Stimulated activated CD4-positive, alpha-beta T cell treated with anti-CD3 and anti-CD28 coated beads, Interleukin-2, amount 100 ng/mL, for 4 hours (primary cell): ENCODE measurements around the gene INIP.

Source experiments
- DNase-seq: peaks from one replicate; pipeline ENCODE4 v3.0.0-alpha.2; 2020; ENCODE audit warnings: low read depth

Gene INIP, protein sequence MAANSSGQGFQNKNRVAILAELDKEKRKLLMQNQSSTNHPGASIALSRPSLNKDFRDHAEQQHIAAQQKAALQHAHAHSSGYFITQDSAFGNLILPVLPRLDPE

DNA sequence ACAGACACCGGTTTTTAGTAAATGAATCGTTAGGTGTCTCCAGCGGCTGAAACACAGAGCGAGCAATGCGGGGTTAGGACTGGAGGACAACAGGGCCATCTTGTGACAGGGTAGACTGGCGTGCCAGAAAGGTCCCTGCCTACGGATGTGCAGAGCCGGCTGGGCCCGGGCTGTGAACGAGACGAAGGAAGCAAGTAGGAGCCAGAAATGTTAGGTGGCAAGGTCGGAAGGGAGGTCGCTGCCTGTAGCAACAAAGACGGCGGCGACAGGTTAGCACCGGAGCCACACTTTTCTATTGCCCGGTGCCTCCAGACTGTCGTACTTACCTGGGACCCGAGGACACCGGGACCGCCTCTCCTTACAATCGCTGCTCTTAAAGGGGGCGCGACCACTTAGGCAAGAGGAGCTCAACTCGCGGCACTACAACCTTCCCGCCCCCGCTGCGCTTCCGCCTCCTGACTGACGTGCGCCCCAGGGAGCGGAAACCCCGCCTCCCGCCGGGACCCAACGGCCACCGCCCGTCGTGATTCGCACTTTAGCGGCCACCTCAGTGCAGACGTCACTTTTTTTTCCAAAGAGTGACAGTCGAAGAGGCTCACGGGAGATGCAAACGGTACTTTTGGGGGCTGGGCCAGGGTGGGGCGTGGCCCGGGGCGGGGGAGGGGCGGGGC lies at the start of gene INIP:
INIP (minus strand) TSS at position 457 of the 671 bp plus-strand sequence. CDS start 1,632 bp downstream, outside the sequence.
- DNase-seq = peak; percentile 97

DNA sequence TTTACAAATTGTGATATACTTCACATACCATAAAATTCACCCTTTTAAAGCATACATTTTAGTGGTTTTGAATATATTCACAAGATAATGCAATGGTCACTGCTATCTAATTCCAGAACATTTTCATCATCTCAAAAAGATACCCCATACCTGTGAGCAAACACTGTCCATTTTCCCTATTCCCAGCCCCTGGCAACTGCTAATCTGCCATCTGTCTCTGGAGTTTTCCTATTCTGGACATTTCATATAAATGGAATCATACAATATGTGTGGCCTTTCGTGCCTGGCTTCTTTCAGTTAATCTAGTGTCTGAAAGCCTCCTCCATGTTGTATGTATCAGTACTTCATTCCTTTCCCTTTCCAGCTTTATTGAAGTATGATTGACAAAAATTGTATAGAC lies 47.4 kb upstream of the INIP start:
- DNase-seq = no peak

DNA sequence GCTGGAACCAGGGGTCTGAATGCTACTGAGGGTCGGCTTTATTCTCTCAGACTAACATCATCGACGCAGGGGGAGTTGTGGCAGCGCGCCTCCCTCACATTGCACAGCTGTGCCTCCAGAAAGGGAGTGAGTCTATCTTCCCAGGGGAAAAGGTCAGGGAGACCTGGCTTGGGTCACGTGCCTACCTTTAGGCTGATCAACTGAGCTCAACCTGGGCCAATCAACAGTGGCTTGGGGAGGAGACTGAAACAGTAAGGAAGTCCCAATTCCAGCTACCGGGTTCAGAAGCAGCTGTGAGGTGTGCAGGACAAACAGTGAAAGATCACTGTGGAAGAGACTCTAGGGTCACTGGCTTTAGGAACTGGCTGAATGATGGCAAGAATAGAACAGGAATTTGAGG lies 46.9 kb upstream of the INIP start:
- DNase-seq = no peak

DNA sequence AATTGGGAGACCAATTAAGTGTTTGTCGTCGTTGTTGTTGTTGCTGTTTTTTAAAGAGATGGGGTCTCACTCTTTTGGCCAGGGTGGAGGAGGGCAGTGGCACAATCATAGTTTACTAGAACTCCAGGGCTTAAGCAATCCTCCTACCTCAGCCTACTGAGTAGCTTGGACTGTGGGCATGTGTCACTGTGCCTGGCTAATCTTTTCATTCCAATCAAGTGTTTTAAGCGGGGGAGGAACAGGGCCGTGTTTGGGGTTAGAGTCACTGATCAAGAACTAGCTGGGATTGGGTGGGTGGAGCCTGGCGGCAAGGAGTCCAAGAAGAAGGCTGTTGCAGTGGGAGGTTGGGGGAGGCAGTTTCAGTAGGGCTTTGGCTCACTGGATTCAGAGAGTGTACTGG lies 46.4 kb upstream of the INIP start:
- DNase-seq = no peak

DNA sequence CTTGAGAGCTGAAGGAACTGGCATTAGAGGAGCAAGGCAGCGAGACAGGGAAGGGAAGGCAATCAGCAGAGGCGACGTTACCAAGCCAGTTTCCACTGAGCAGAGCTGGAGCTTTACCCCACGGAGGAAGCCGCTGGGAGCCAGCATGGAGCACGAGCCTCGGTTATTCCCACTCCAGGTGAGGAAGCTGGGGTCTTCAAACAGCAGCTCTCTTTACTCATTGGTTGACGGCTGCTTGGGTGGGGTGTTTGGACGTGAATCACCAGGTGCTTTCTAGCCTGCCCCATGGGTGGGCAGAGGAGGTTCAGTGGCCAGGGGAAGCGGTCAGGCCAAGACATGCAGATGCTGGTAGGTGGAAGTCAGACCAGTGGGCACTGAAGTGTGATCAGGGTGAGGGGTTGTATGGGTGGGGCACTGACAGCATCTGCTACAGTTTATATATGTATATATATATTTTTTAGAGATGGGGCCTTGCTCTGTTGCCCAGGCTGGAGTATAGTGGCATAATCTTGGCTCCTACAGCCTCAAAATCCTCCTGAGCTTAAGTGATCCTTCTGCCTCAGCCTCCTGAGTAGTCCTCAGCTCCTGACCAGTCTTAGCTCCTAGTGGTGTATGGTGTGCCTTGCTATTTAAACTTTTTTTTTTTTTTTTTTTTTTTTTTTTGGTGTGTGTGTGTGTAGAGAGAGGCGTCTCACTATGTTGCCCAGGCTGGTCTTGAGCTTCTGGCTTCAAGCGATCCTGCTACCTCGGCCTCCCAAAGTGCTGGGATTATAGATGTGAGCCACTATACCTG lies 45.0 kb upstream of the INIP start:
- no peak for DNase-seq

DNA sequence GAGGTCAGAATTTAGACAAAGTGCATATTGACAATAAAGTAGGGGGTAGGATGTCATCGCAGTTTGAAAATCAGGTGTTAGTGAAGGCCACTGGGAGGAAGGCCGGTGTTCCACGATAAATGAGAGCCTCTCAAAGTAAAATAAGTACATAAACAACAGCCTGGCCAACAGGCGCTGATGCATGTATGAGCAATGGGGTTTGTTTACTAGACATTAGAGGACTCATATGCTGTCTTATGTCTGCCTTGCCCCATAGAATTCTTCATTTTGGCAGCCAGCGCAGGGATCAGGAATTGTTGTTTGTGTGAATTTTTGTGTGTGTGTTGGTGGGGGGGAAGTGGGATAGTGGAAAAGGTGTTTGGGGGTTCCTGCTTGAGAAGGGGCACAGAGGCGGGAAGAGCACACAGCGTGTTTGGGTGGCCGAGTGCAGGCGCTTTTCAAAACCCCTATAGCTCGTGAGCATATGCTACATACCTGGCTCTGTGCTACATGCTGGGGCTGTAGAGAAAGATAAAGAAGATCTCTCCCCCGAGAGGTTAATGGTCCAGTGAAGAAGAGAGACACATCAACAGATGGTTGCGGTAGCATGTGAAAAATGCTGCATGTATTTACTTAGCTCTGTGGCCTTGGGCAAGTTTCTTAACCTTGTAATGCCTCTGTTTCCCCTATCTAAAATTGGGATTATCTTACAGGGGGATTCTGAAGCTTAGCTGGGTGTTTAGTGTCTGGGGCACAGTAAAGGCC lies 44.2 kb upstream of the INIP start:
- no peak for DNase-seq

DNA sequence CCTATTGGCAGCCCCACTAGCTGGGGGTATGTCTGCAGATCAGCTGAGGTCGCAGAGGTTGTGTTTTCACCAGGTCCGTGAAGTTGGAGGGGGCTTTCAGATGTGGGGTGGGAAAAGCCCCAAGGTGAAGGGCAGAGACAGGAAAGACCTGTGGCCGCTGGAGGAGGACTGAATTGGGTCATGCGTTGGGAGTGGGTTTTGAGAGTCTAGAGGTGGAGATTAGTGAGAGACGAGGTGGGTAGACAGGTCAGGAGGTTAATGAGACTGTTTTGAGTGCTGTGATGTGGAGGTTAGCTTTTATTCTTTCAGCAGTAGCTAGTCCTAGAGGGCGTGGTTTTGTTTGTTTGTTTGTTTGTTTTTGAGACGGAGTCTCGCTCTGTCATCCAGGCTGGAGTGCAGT lies 42.9 kb upstream of the INIP start:
- no peak for DNase-seq

DNA sequence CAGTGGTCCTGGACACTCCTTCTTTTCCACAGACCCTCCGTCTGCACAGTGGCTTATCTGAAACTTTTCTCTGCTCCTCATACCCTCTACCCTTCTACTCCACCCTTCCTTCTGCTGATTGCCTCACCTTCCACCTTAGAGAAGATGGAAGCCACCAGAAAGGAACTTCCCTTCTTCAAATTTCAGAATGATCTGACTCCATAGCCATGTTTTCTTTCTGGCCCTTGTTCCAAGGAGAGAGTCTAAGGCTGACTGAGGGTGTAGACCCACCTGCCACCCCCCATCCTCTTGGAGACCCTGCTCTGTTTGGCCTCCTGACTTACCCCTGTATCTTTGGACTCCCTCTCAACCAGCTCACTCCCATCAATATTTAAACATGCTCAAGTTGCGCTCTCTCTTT lies 40.0 kb upstream of the INIP start:
- DNase-seq = no peak

DNA sequence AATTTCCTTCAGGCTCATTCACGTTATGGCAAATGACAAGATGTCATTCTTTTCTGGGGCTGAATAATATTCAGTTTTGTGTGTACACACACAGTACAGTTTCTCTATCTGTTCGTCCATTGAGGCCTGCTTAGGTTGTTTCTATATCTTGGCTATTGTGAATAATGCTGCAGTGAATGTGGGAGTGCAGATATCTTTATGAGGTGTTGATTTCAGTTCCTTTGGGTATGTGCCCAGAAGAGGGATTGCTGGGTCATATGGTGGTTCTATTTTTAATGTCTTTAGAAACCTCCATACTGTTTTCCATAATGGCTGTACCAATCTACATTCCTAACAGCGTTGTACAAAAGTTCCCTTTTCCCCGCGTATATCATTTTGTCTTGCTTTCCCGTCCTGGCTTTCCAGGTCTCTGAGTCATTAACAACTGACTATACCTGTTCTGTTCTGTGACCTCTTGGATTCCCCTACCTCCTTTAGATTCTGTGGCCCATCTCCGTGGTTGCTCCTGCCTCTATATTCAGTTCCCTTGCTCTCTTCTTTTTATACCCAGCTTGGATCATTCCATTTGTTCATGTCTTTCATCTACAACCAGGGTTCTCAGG lies 39.5 kb upstream of the INIP start:
- DNase-seq = no peak

DNA sequence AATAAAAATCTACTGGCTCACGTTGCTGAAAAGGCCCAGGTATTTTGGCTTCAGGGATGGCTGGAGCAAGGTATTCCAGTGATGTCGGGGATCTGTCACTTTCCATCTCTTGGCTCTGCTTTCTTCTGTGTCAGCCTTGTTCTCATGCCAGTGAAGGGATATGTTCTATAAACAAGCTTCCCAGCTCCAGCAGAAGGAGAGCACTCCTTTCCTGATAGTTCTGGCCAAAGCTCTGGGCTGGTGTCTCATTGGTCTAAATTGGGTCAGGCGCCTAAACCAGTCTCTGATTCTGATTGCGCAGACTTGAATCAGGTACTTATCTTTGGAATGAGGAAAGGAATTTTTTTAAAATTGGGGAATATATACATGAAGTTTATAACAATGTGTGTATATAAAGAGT lies 37.8 kb upstream of the INIP start:
- DNase-seq = no peak

DNA sequence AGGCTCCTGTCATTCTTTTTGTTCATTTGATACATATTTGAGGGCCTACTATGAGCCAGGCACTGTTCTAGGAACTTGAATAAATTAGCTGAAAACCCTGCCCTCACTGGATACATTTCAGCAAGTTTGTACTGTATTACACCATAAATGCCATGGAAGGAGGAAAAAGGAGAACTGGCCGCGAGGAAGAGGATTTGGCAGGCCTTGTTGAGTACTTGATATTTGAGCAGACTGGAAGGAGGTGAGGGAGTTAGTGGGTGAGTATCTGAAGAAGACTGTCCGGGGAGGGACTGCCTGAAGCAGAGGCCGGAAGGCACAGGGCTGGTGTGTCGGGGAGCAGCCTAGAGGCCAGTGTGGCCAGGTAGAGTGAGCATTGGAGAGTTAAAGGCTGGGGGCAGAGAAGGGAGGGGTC lies 37.1 kb upstream of the INIP start:
- no peak for DNase-seq

DNA sequence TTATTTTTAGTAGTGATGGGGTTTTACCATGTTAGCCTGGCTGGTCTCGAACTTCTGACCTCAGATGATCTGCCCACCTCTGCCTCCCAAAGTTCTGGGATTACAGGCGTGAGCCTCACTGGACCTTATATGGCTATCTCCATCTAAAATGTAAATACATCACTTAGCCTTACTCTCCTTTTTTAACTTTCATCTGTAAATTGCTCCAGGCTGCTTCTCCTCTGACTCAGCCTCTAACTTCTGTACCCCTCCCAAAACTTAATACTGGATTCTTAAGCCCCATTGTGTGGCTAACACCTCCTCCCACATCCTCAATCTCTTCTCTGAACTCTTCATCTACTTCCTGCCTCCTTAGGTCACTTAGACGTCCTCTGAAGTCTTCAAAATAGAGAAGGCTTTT lies 36.7 kb upstream of the INIP start:
- no peak for DNase-seq

DNA sequence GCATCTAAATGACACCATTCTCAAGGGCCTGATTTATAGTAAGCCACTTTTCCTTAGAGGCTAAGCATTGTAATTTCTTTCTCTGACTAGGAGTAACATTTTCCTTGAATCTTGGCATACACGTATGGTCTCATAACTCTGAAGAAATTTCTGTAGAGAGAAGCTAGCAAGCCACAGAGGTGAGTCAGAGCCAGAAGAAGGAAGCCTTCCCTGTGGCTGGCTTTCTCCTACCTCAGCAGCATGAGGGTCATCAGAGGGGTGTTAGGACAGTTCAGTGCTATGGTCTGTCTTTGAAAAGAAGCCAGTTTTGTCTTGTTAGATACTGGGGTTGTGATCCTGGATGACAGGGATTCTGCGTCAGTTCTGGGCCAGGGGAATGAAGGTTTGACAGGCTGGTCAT lies 35.8 kb upstream of the INIP start:
- no peak for DNase-seq

DNA sequence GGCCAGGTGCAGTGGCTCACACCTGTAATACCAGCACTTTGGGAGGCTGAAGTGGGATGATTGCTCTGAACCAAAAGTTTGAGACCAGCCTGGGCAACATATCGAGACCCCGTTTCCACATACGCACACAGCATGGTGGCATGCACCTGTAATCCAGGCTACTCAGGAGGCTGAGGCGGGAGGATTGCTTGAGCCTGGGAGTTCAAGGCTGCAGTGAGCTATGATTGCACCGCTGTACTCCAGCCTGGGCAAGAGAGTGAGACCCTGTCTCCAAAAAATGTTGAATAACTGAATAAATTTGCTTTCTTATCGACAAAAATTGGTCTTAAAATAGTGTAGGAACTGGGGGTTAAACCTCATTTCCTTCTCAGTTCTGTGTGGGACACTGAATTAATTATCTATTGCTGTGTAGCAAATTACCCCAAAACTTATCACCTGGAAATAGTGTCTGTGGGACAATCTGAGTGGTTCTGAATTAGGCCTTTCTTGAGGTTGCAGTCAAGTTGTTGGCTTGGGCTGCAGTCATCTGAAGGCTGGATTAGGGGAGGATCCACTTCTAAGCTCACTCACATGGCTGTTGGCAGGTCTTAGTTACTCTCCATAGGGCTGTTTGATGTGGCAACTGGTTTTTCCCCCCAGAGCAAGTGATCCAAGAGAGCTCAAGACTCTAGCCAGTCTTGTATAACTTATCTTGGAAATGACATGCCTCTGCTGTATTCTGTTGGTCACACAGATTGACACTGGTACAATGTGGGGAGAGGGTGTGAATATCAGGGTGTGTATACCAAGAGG lies 34.6 kb upstream of the INIP start:
- no peak for DNase-seq

DNA sequence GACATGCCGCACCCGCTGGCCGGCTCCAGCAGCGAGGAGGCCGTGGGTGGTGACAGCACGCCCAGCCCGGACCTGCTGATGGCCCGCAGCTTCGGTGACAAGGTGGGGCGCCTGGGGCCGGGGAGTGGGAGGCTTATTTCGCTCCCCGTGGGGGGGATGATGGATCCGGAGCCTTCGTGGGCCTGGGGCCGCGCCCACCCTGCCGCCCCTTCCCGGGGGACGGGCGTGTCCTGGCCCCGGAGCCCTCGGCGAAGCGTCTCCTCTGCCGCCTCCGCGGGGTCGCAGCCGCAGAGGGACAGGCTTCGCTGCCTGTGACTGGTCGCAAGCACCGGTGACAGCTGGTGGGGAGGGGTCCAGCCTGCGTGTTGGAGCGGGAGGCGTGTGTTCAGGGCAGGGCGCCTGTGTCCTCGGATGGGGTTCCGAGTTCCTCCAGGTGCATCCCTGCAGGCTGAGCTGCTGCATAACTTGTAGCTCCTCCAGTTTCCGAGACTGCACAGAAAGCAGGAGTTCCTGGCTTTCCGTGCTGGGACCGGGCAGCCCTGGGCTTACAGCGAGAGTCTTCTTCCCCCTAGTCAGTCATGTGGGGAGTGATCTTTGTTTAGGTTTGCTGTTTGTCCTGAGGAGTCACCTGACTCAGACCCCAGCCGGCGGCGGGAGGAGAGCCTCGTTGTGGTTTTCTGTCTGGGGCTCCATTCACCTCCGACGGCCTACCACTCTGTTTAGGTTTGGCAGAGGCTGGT lies 33.3 kb upstream of the INIP start:
- DNase-seq = no peak

DNA sequence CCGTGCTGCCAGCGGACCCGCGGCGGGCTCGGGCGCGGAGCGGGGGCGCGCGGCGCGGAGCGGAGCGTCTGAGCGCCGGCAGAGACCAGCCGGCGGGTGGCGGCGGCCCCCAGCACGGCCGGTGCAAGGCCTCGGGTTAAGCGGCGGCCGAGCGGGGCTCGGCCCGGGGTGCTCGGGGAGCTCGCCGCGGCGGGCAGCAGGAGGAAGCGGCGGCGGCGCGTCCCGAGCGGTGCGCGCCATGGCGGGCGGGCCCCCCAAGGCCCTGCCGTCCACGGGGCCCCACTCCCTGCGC lies 32.8 kb upstream of the INIP start:
- DNase-seq = no peak

DNA sequence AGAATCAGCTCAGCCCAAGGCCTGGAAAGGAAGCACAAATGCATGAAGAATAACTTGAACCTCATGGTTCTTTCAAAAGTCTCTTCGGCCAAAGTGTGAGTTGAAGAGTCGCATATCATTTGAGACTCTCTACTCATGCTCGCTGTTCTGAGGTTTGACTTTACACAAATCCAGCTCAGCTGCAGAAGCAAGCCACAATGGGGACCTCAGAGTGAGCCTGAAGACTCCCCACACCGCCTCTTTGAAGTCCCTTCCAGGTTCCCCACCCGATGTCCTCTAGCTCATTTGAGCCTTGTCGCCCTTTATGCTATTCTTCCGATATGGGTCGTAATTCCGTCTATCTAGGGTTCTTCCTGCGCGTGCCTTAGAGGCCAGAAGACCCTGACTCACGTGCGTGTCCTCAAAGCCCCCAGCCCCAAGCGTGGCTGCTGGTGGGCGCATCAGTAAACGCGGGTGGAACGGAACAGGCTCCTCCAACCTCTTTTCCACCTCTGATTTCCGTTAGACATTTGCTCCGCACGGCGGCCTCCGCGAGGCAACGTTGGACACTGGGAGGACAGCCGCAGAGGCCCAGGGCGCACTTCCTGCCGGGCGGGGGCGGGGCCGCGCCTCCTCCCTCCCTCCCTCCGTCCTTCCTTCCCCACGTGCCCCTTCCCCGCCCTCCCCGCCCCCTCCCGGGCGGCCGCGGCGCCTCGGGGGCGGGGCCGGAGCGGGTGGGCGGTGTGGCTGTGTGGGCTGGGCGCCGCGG lies 32.3 kb upstream of the INIP start, which contains the start of gene SNX30:
SNX30 (plus strand) TSS at position 745 of the 748 bp plus-strand sequence. CDS start 242 bp downstream, outside the sequence.
- DNase-seq = peak; percentile 59

DNA sequence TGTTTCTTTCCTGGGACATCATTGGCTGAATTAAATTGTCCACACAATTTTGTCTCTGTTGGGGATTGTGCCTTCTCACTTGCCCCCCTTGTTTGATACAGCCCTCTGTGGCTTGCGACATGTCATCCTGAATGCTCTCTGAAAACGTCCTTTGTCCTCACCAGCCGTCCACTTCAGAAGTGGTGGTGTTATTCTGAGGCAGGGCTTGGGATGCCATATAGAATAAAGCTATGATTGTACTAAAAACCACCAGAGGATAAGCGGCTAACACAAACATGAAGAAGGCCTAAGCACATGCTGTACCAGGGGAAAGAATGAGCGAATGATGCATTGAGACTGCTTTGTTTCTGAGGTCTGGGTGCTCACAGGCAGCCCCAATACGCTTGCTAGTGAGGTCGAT lies 29.2 kb upstream of the INIP start:
- DNase-seq = no peak

DNA sequence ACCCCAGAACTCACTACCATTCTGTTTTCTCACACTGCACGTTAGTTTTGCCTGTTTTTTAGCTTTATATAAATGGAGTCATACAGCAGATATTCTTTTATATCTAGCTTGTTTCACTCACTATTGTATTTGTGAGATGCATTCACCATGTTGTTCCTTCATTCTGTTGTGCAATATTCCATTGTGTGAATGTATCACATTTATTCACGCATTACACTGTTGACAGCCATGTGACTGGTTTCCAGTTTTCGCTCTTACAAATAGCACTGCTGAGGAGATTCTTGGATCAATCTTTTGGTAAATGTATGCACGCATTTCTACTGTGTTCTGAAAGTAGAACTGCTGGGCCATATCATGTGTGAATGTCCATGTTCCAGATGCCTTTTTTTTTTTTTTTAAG lies 26.3 kb upstream of the INIP start:
- no peak for DNase-seq

DNA sequence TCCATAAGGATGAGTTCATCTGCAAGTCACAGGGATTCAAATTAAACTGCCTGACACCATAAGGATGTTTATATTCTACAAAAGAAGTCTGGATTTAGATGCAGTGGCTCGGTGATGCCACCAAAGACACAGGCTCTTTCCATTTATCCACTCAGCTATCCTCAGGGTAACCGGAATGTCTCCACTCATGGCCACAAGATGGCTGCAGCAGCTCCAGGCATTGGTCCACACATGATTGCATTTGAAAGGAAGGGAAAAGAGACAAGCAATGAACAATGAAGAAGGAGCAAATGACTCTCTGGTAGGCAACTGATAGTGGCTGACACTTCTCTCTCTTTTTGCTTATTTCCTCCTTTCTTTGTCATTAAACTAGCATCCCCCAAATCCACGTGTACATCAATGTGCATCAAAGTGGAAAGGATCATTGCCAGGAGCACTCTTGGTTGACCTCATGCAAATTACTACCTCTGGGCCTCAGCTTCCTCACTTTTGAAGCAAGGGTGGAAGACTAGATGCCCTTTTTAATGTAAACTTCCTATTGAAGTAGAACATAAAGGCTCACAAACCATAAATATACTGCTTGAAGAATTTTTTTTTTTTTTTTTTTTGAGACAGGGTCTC lies 25.4 kb upstream of the INIP start:
- no peak for DNase-seq
